Lower leg skin (tissue), 4 donors: ENCODE results near the gene PRPF18. TPM values are rescaled to one million over a fixed set of nuclear protein-coding genes. Genes with fewer than 3 reads are reported as not detected.

Experiments
- DNase-seq, 2 donors: peaks; one replicate each; pipeline ENCODE4 v3.0.0-alpha.2; 2019; ENCODE audit warnings: low spot score in 2 of 2
- H3K4me3 ChIP-seq: fragments of 200-600 bp; sonication (generic); 2 replicates; pipeline ENCODE4 v1.5.1; 2017; ENCODE audit warnings: mild to moderate bottlenecking, low read depth; ENCODE audit not compliant: poor library complexity, severe bottlenecking
- CTCF ChIP-seq, 3 donors: fragments of 450-650 bp; IDR thresholded peaks; one replicate each; pipeline ENCODE4 v1.5.1; 2016; ENCODE audit warnings: antibody characterized with exemption in 3 of 3, mild to moderate bottlenecking in 3 of 3, moderate library complexity in 2 of 3
- POLR2A ChIP-seq, 2 donors: fragments of 450-650 bp; IDR thresholded peaks; one replicate each; pipeline ENCODE4 v1.6.1; 2016 to 2017; ENCODE audit warnings: antibody characterized with exemption in 2 of 2, mild to moderate bottlenecking in 1 of 2, moderate library complexity in 1 of 2
- WGBS, 2 donors: methylation state at CpG; one replicate each; pipeline ENCODE4 v1.1.5; 2018; 5-methylcytosine and 5-hydroxymethylcytosine counted together
- intact Hi-C: fragments of 100-400 bp; cut with DNase I; formaldehyde crosslinking; loops from one replicate; pipeline ENCODE4 v1.15.0; 2023; ENCODE audit warnings: low total_unique reads
- total RNA-seq, 4 donors: library from RNA; depleted of rRNA; stranded (reverse); fragments of >200 nt; gene quantifications; one replicate each; pipeline ENCODE4 v1.1.0, GENCODE V29; 2016

Gene PRPF18
- total RNA-seq, 4 donors from 2014 or later: 24.4 to 31.7 (median 29.6) TPM

- H3K4me3 ChIP-seq: no peak overlapping the region
- intact Hi-C loops: no loop called here
- DNase-seq: no peak
- TF ChIP-seq POLR2A (IDR thresholded peaks at IDR 0.05): no peak
- TF ChIP-seq CTCF (IDR thresholded peaks at IDR 0.05): no peak
These were observed 26.2 kb upstream of the PRPF18 start for GRCh38 chr10:13560597-13560996.

GRCh38 chr10:13563481-13564445, 23.0 kb upstream of the PRPF18 start:
- no peak for TF ChIP-seq CTCF (IDR thresholded peaks at IDR 0.05)
- TF ChIP-seq POLR2A (IDR thresholded peaks at IDR 0.05): no peak
- intact Hi-C loops: no loop called here
- 90 to 92% methylated on average over 11 of the region's 11 CpGs for WGBS, 2 donors
- no peak overlapping the region for H3K4me3 ChIP-seq
- DNase-seq: no peak

- no peak for TF ChIP-seq POLR2A (IDR thresholded peaks at IDR 0.05)
- TF ChIP-seq CTCF (IDR thresholded peaks at IDR 0.05): no peak
- intact Hi-C loops: no loop called here
- WGBS, 2 donors: 91 to 92% methylated on average over 3 of the region's 3 CpGs
- DNase-seq: no peak
- no peak overlapping the region for H3K4me3 ChIP-seq
These were observed 22.2 kb upstream of the PRPF18 start for GRCh38 chr10:13564576-13564975.

- no peak for TF ChIP-seq POLR2A (IDR thresholded peaks at IDR 0.05)
- TF ChIP-seq CTCF (IDR thresholded peaks at IDR 0.05): no peak
- WGBS, 2 donors: 92 to 97% methylated on average over 1 of the region's 1 CpG
- DNase-seq: no peak
- H3K4me3 ChIP-seq: no peak overlapping the region
- intact Hi-C loops: no loop called here
These were observed 19.7 kb upstream of the PRPF18 start for GRCh38 chr10:13567030-13567429.

GRCh38 chr10:13571541-13571940, 15.2 kb upstream of the PRPF18 start:
- DNase-seq: no peak
- WGBS, 2 donors: 45 to 66% methylated on average over 5 of the region's 5 CpGs
- TF ChIP-seq CTCF (IDR thresholded peaks at IDR 0.05) (no peak), POLR2A (IDR thresholded peaks at IDR 0.05) (no peak)
- H3K4me3 ChIP-seq: no peak overlapping the region
- intact Hi-C loops: no loop called here
